ENCODE measurements around the gene PRPF38A. TPM values are rescaled to one million over a fixed set of nuclear protein-coding genes. Genes with fewer than 3 reads are reported as not detected.

Gene PRPF38A
- total RNA-seq, 1 experiment from 2014 or later: 62.4 TPM

DNA sequence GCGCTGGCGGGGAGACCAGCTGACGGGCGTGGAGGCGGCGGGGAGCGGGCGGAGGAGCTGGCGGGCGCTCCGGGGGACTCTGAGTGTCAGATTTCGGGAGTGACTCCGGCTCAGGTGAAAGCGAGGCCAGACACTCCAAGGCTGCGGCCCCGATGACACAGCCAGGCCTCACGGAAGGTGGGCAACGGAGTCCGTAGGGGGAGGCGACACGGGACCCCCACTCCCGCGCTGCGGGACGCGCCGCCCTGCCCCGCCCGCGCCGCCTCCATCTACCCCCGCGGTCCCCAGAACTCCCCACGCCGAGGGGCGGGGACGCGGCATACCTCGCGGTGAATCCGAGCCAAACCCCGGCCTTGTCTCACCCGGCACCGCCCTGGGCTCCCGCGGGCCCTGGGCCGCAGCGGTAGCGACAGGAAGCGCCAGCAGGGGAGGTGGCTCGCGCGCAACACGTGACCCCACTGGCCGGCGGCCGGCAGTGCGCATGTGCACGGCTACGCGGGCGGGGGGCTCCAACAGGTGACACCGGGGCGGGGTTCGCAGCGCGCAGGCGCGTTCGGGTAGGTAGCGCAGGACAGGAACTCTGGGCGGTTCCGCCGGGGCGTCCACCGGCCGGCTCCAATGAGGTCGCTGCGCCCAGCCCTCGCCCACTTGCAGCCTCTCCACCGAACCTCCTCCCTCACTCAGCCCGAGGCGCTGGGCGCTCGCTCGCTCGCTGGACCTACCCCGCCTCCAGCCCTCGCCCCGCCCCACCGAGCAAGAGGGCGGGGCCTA lies 38.5 kb upstream of the PRPF38A start, which contains the start of gene CC2D1B (continued):
- TF ChIP-seq, protein P1, sequence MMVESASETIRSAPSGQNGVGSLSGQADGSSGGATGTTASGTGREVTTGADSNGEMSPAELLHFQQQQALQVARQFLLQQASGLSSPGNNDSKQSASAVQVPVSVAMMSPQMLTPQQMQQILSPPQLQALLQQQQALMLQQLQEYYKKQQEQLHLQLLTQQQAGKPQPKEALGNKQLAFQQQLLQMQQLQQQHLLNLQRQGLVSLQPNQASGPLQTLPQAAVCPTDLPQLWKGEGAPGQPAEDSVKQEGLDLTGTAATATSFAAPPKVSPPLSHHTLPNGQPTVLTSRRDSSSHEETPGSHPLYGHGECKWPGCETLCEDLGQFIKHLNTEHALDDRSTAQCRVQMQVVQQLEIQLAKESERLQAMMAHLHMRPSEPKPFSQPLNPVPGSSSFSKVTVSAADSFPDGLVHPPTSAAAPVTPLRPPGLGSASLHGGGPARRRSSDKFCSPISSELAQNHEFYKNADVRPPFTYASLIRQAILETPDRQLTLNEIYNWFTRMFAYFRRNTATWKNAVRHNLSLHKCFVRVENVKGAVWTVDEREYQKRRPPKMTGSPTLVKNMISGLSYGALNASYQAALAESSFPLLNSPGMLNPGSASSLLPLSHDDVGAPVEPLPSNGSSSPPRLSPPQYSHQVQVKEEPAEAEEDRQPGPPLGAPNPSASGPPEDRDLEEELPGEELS (CRISPR knock-in tag; IDR thresholded peaks at IDR 0.05): peak; percentile 70
- TF ChIP-seq ZNF416 (CRISPR knock-in tag; IDR thresholded peaks at IDR 0.05) (peak; percentile 43; the same call in 1 of the 2 replicates), ZNF423 (CRISPR knock-in tag; IDR thresholded peaks at IDR 0.05) (peak; percentile 54), ZNF263 (CRISPR knock-in tag; IDR thresholded peaks at IDR 0.05; ENCODE audit: low read depth) (no peak), ETV6 (CRISPR knock-in tag; IDR thresholded peaks at IDR 0.05) (0 out of 2 replicates have a peak, but pooled peaks have one; percentile 28), NR2C2 (CRISPR knock-in tag; IDR thresholded peaks at IDR 0.05) (no peak), ZNF396 (CRISPR knock-in tag; IDR thresholded peaks at IDR 0.05; ENCODE audit: borderline replicate concordance) (no peak), KAT7 (CRISPR knock-in tag; IDR thresholded peaks at IDR 0.05; ENCODE audit: borderline replicate concordance) (peak; percentile 58; the same call in 1 of the 2 replicates)

DNA sequence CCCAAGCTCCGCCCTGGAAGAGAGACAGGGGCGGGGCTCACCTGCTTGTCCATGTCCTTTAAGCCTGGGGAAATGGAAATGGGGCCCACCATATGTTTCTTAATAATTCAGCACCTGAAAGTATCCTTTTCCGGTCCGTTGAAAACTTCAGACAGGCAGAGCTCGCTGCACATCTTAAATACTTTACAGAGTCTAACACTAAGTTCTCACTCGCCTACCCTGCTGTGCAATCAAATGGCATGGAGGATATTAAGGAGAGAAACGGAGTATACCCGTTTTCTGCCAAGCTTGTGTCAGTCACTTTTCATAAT lies 37.9 kb upstream of the PRPF38A start:
- TF ChIP-seq CREB1 (CRISPR knock-in tag; IDR thresholded peaks at IDR 0.05) (no peak), MYBL2 (CRISPR knock-in tag; IDR thresholded peaks at IDR 0.05) (no peak)
- TF ChIP-seq, protein P2, sequence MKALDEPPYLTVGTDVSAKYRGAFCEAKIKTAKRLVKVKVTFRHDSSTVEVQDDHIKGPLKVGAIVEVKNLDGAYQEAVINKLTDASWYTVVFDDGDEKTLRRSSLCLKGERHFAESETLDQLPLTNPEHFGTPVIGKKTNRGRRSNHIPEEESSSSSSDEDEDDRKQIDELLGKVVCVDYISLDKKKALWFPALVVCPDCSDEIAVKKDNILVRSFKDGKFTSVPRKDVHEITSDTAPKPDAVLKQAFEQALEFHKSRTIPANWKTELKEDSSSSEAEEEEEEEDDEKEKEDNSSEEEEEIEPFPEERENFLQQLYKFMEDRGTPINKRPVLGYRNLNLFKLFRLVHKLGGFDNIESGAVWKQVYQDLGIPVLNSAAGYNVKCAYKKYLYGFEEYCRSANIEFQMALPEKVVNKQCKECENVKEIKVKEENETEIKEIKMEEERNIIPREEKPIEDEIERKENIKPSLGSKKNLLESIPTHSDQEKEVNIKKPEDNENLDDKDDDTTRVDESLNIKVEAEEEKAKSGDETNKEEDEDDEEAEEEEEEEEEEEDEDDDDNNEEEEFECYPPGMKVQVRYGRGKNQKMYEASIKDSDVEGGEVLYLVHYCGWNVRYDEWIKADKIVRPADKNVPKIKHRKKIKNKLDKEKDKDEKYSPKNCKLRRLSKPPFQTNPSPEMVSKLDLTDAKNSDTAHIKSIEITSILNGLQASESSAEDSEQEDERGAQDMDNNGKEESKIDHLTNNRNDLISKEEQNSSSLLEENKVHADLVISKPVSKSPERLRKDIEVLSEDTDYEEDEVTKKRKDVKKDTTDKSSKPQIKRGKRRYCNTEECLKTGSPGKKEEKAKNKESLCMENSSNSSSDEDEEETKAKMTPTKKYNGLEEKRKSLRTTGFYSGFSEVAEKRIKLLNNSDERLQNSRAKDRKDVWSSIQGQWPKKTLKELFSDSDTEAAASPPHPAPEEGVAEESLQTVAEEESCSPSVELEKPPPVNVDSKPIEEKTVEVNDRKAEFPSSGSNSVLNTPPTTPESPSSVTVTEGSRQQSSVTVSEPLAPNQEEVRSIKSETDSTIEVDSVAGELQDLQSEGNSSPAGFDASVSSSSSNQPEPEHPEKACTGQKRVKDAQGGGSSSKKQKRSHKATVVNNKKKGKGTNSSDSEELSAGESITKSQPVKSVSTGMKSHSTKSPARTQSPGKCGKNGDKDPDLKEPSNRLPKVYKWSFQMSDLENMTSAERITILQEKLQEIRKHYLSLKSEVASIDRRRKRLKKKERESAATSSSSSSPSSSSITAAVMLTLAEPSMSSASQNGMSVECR (CRISPR knock-in tag; IDR thresholded peaks at IDR 0.05; ENCODE audit: borderline replicate concordance): no peak
- ChIA-PET CTCF (interaction anchor here (0.6 to 1.8 kb wide), 3 partner anchors 18 to 316 kb away, joined by 3 to 10 read pairs (median 3); no protein-coding TSS in a partner anchor), POLR2A (interaction anchor here (0.6 to 2.4 kb wide), 3 partner anchors 14 to 266 kb away, joined by 3 to 10 read pairs (median 4); partner anchors contain the start of genes ORC1, PRPF38A and SHISAL2A)
- H3K27me3 Mint-ChIP-seq (ENCODE audit: low read depth): no peaks in the 10 kb centered on the region; the same call in 1 of the 2 replicates
- H3K4me3 Mint-ChIP-seq: peak overlapping the region; percentile 91
- peak overlapping the region; percentile 91; the same call in 1 of the 2 replicates for H3K27ac Mint-ChIP-seq
- peaks cover 25% of the 10 kb centered on the region for H3K4me1 Mint-ChIP-seq
- no peaks in the 10 kb centered on the region for H3K9me3 Mint-ChIP-seq
- ATAC-seq (no peak), DNase-seq (ENCODE audit: low spot score) (no peak)
- peaks cover 22% of the 10 kb centered on the region for H3K36me3 Mint-ChIP-seq

DNA sequence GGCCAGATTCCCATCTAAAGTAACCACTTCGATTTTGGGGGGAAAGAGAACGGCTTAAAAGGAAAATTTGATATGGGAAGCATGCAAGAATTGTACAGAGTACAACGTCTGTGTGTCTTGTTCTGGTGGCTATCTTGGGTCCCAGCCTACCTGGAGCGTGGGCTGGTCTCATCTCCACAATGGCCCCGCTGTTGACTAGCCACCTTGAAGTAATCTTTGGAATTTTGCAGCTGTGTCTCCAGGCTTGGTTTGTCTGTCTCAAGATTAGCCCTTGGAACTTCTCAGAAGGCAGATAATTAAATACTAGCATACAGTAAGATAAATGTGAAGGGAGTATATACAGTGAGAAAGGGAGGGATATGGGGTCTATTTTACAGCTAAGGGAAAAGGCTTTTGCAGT lies 37.1 kb upstream of the PRPF38A start:
- TF ChIP-seq SOX15 (CRISPR knock-in tag; IDR thresholded peaks at IDR 0.05) (no peak), ZNF219 (CRISPR knock-in tag; IDR thresholded peaks at IDR 0.05; ENCODE audit: borderline replicate concordance) (no peak)
- Mint-ChIP-seq H3K27me3 (ENCODE audit: low read depth) (no peaks in the 10 kb centered on the region; the same call in 1 of the 2 replicates), H3K9me3 (no peaks in the 10 kb centered on the region), H3K4me3 (peak overlapping the region; percentile 91), H3K36me3 (peaks cover 14% of the 10 kb centered on the region), H3K27ac (0 out of 2 replicates have a peak overlapping the region, but pooled peaks have one; percentile 12), H3K4me1 (peaks cover 25% of the 10 kb centered on the region)
- DNase-seq (ENCODE audit: low spot score) (no peak), ATAC-seq (no peak)
- ChIA-PET POLR2A (no interaction called here), CTCF (interaction anchor here (0.6 to 1.1 kb wide), 2 partner anchors 207 to 260 kb away, joined by 3 read pairs; no protein-coding TSS in a partner anchor)
